SK-N-SH (cell line): ENCODE results near the gene OSBPL5. TPM values are rescaled to one million over a fixed set of nuclear protein-coding genes. Genes with fewer than 3 reads are reported as not detected.
A peak's percentile ranks its signal among the peaks of the same experiment; 100 is the strongest.

ENCODE experiments used
- CTCF ChIA-PET: fragments of 300-600, 350-600 bp; formaldehyde crosslinking; extraction: SDS; loops from one replicate; lab custom pipeline; 2021; lab: Yijun Ruan, JAX
- POLR2A ChIA-PET: fragments of 350-600 bp; sonication (Branson Sonifier 250); formaldehyde crosslinking; extraction: SDS; loops from one replicate; lab custom pipeline; 2020; ENCODE audit warnings: antibody characterized with exemption, inconsistent platforms; lab: Yijun Ruan, JAX
- DNase-seq: peaks from one replicate; pipeline ENCODE4 v3.0.0; 2012
- H2AFZ ChIP-seq: fragments of 200-600 bp; sonication (generic); 2 replicates; pipeline ENCODE4 v1.8.1; 2016; ENCODE audit warnings: antibody characterized with exemption, mild to moderate bottlenecking, low read depth
- H3F3A ChIP-seq: fragments of 200-600 bp; sonication (generic); replicated peaks from 2 replicates; pipeline ENCODE3; 2016; ENCODE audit warnings: antibody characterized with exemption, mild to moderate bottlenecking; ENCODE audit not compliant: insufficient read depth
- H3K27ac ChIP-seq, 2 experiments: fragments of 200-500 bp in 1 of 2; fragments of 200-600 bp in 1 of 2; sonication (Bioruptor generic) in 1 of 2; sonication (generic), shearing (Covaris generic) in 1 of 2; 2 replicates each; pipeline versions ENCODE4 v1.5.1 to v1.6.1; 2014 to 2016; ENCODE audit warnings: low read depth in 2 of 2, inconsistent platforms in 1 of 2, low read length in 1 of 2, mild to moderate bottlenecking in 1 of 2, mixed read lengths in 1 of 2
- H3K27me3 ChIP-seq: fragments of 200-600 bp; sonication (generic), shearing (Covaris generic); 2 replicates; pipeline ENCODE4 v1.6.1; 2016; ENCODE audit warnings: mixed run types; ENCODE audit not compliant: insufficient read depth
- H3K36me3 ChIP-seq, 2 experiments: fragments of 200-500 bp in 1 of 2; fragments of 200-600 bp in 1 of 2; sonication (Bioruptor generic) in 1 of 2; sonication (generic) in 1 of 2; replicated peaks in 1 of 2; 2 replicates each; pipeline versions ENCODE3 to v1.5.1; 2014 to 2016; ENCODE audit warnings: low read length in 1 of 2, mild to moderate bottlenecking in 1 of 2; ENCODE audit not compliant: insufficient read depth in 2 of 2, control insufficient read depth in 1 of 2
- H3K4me1 ChIP-seq, 2 experiments: fragments of 200-500 bp in 1 of 2; fragments of 200-600 bp in 1 of 2; sonication (Bioruptor generic) in 1 of 2; sonication (generic), shearing (Covaris generic) in 1 of 2; 2 replicates each; pipeline versions ENCODE4 v1.5.1 to v1.6.1; 2014 to 2016; ENCODE audit warnings: low read depth in 1 of 2, low read length in 1 of 2, mixed run types in 1 of 2; ENCODE audit not compliant: insufficient read depth in 2 of 2, control insufficient read depth in 1 of 2
- H3K4me2 ChIP-seq: fragments of 200-600 bp; sonication (generic), shearing (Covaris generic); 2 replicates; pipeline ENCODE4 v1.6.1; 2017; ENCODE audit warnings: mixed run types
- H3K4me3 ChIP-seq, 2 experiments: fragments of 200-500 bp in 1 of 2; fragments of 200-600 bp in 1 of 2; sonication (Bioruptor generic) in 1 of 2; sonication (generic), shearing (Covaris generic) in 1 of 2; 2 replicates each; pipeline versions ENCODE4 v1.5.1 to v1.8.1; 2014 to 2016; ENCODE audit warnings: low read depth in 2 of 2, inconsistent platforms in 1 of 2, low read length in 1 of 2, mild to moderate bottlenecking in 1 of 2, mixed read lengths in 1 of 2, moderate library complexity in 1 of 2
- H3K79me2 ChIP-seq: fragments of 200-600 bp; sonication (generic); 2 replicates; pipeline ENCODE4 v1.8.1; 2017; ENCODE audit warnings: mild to moderate bottlenecking; ENCODE audit not compliant: insufficient read depth
- H3K9ac ChIP-seq: fragments of 200-600 bp; sonication (generic); 2 replicates; pipeline ENCODE4 v1.6.1; 2017; ENCODE audit warnings: mixed run types
- H3K9me2 ChIP-seq: fragments of 200-600 bp; sonication (generic); 2 replicates; pipeline ENCODE4 v1.6.1; 2017; ENCODE audit warnings: mixed run types
- H3K9me3 ChIP-seq: fragments of 200-600 bp; sonication (generic); 2 replicates; pipeline ENCODE4 v1.6.1; 2017; ENCODE audit warnings: mixed run types, mild to moderate bottlenecking, moderate library complexity
- H4K20me1 ChIP-seq: fragments of 200-600 bp; sonication (generic); 2 replicates; pipeline ENCODE4 v1.6.1; 2017; ENCODE audit warnings: mild to moderate bottlenecking, mixed run types; ENCODE audit not compliant: insufficient read depth
- CHD2 ChIP-seq: fragments of 150-350 bp; IDR thresholded peaks from 2 replicates; pipeline ENCODE4 v1.6.1; 2018; ENCODE audit warnings: low read length; ENCODE audit not compliant: partially characterized antibody
- CTCF ChIP-seq: fragments of 200-600 bp; sonication (generic); IDR thresholded peaks from 2 replicates; pipeline ENCODE4 v1.6.1; 2017; ENCODE audit warnings: antibody characterized with exemption, mild to moderate bottlenecking, moderate library complexity
- FOSL2 ChIP-seq: IDR thresholded peaks from 2 replicates; pipeline ENCODE4 v1.4.0; 2012; ENCODE audit warnings: low read depth, mild to moderate bottlenecking, moderate library complexity, borderline replicate concordance
- MAX ChIP-seq: IDR thresholded peaks from 2 replicates; pipeline ENCODE4 v1.4.0; 2012; ENCODE audit warnings: low read depth
- MEF2A ChIP-seq: IDR thresholded peaks from 2 replicates; pipeline ENCODE4 v1.4.0; 2012; ENCODE audit warnings: low read depth, borderline replicate concordance
- NRF1 ChIP-seq: IDR thresholded peaks from 2 replicates; pipeline ENCODE4 v1.6.1; 2012; ENCODE audit warnings: low read depth, mild to moderate bottlenecking, low read length
- RFX5 ChIP-seq: IDR thresholded peaks from 2 replicates; pipeline ENCODE4 v1.6.1; 2012; ENCODE audit warnings: mild to moderate bottlenecking, improper control_type of control experiment, low read length
- SMC3 ChIP-seq: IDR thresholded peaks from 2 replicates; pipeline ENCODE4 v1.6.1; 2012; ENCODE audit warnings: low read depth, low read length, improper control_type of control experiment
- USF1 ChIP-seq: IDR thresholded peaks from 2 replicates; pipeline ENCODE4 v1.4.0; 2012; ENCODE audit warnings: low read depth, borderline replicate concordance
- WGBS: methylation state at CpG from one replicate; pipeline ENCODE4 v1.1.6; 2017; ENCODE audit warnings: low lambda C conversion rate; 5-methylcytosine and 5-hydroxymethylcytosine counted together
- polyA plus RNA-seq, 3 experiments: library from polyadenylated mRNA; depleted of rRNA; stranded (reverse); fragments of >200 nt; gene quantifications; 2 replicates each; pipeline ENCODE4 v1.2.3, GENCODE V29; 2012
- TF ChIP-seq, protein P1 (sequence below): IDR thresholded peaks from 2 replicates; pipeline ENCODE4 v1.6.1; 2012; ENCODE audit warnings: mild to moderate bottlenecking, low read depth, low read length, moderate library complexity

Gene OSBPL5
- polyA plus RNA-seq, 1 of the 3 experiments (the other 2 are of a cell fraction): 10.9 TPM

- DNase-seq: no peak
- CTCF ChIA-PET: interaction anchor here (0.6 to 2.5 kb wide), 6 partner anchors 10 to 156 kb away, joined by 3 to 12 read pairs (median 4); partner anchors contain the start of gene NAP1L4
- Histone ChIP-seq H3K9me2 (no peaks in the 10 kb centered on the region), H3K4me3 (no peak overlapping the region), H3K36me3 (no peaks in the 10 kb centered on the region), H3K79me2 (peaks cover 11% of the 10 kb centered on the region), H3F3A (no peaks in the 10 kb centered on the region), H2AFZ (no peak overlapping the region), H3K9ac (no peak overlapping the region), H3K27me3 (no peaks in the 10 kb centered on the region), H3K27ac (peak overlapping the region in 1 of 2 experiments; percentile 78; a peak in 2 of 4 replicates), H3K4me1 (peaks cover 0 to 39% of the 10 kb centered on the region in 2 experiments; a peak in 2 of 4 replicates), H3K4me2 (no peak overlapping the region), H4K20me1 (peaks cover 40% of the 10 kb centered on the region), H3K9me3 (no peaks in the 10 kb centered on the region)
- TF ChIP-seq NRF1 (no peak), MAX (no peak), USF1 (no peak), CHD2 (no peak), SMC3 (no peak), MEF2A (no peak), FOSL2 (no peak), RFX5 (no peak), CTCF (no peak)
- TF ChIP-seq, protein P1, sequence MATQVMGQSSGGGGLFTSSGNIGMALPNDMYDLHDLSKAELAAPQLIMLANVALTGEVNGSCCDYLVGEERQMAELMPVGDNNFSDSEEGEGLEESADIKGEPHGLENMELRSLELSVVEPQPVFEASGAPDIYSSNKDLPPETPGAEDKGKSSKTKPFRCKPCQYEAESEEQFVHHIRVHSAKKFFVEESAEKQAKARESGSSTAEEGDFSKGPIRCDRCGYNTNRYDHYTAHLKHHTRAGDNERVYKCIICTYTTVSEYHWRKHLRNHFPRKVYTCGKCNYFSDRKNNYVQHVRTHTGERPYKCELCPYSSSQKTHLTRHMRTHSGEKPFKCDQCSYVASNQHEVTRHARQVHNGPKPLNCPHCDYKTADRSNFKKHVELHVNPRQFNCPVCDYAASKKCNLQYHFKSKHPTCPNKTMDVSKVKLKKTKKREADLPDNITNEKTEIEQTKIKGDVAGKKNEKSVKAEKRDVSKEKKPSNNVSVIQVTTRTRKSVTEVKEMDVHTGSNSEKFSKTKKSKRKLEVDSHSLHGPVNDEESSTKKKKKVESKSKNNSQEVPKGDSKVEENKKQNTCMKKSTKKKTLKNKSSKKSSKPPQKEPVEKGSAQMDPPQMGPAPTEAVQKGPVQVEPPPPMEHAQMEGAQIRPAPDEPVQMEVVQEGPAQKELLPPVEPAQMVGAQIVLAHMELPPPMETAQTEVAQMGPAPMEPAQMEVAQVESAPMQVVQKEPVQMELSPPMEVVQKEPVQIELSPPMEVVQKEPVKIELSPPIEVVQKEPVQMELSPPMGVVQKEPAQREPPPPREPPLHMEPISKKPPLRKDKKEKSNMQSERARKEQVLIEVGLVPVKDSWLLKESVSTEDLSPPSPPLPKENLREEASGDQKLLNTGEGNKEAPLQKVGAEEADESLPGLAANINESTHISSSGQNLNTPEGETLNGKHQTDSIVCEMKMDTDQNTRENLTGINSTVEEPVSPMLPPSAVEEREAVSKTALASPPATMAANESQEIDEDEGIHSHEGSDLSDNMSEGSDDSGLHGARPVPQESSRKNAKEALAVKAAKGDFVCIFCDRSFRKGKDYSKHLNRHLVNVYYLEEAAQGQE: no peak
- POLR2A ChIA-PET: interaction anchor here (0.8 kb wide), 1 partner anchor 12 kb away, joined by 3 read pairs; no protein-coding TSS in a partner anchor
- 93% methylated on average over 18 of the region's 19 CpGs for WGBS
Observed at GRCh38 chr11:3148255-3148989, 16.7 kb downstream of the OSBPL5 start.
